Stimulated activated CD4-positive, alpha-beta T cell treated with anti-CD3 and anti-CD28 coated beads, TNF-alpha, amount 100 ng/mL, for 4 hours (primary cell): ENCODE results near the gene C14orf119.

Source experiments
- DNase-seq, 3 experiments: peaks; one replicate each; pipeline ENCODE4 v3.0.0-alpha.2; 2020; ENCODE audit warnings: low read depth in 3 of 3

C14orf119 gene

GRCh38 chr14:23095196-23096108 is at the start of gene C14orf119:
Gene C14orf119 (plus strand): TSS chr14:23095505. CDS start chr14:23097659, 2,154 bp downstream.
- DNase-seq: peak in 1 of 3 experiments; percentile 98

GRCh38 chr14:23047034-23047634 is 48.2 kb upstream of the C14orf119 start:
- DNase-seq: no peak

- DNase-seq: no peak
Measured at GRCh38 chr14:23047751-23048693, 47.3 kb upstream of the C14orf119 start.

- no peak for DNase-seq
Measured at GRCh38 chr14:23049011-23049410, 46.3 kb upstream of the C14orf119 start.

GRCh38 chr14:23051141-23052057 is 43.9 kb upstream of the C14orf119 start:
- DNase-seq: no peak

- no peak for DNase-seq
Measured at GRCh38 chr14:23052182-23052623, 43.1 kb upstream of the C14orf119 start.

- no peak for DNase-seq
Measured at GRCh38 chr14:23052671-23053070, 42.6 kb upstream of the C14orf119 start.

GRCh38 chr14:23053426-23053825 is 41.9 kb upstream of the C14orf119 start:
- DNase-seq: no peak

- DNase-seq: no peak
Measured at GRCh38 chr14:23054000-23054811, 41.1 kb upstream of the C14orf119 start.

GRCh38 chr14:23055147-23055550 is 40.2 kb upstream of the C14orf119 start:
- DNase-seq: no peak

- DNase-seq: no peak
Measured at GRCh38 chr14:23055621-23056144, 39.6 kb upstream of the C14orf119 start.

GRCh38 chr14:23056145-23056955 is 39.0 kb upstream of the C14orf119 start:
- DNase-seq: peak; percentile 46 to 58 (median 52)

GRCh38 chr14:23056956-23057756 is 38.1 kb upstream of the C14orf119 start, which contains the start of gene CDH24:
Gene CDH24 (minus strand): TSS chr14:23057520. CDS start chr14:23055733, 1,787 bp downstream.
- DNase-seq: peak; percentile 49 to 60 (median 55)

GRCh38 chr14:23057757-23058653 is 37.3 kb upstream of the C14orf119 start:
- peak; percentile 77 to 85 (median 78) for DNase-seq

- no peak for DNase-seq
Measured at GRCh38 chr14:23058654-23059504, 36.4 kb upstream of the C14orf119 start.
